GM13977 (cell line): Measurements from ENCODE around the gene SIRT3.

Experiments
- DNase-seq: peaks from one replicate; pipeline ENCODE4 v3.0.0; 2012; ENCODE audit warnings: low spot score
- in situ Hi-C: fragments of 300-500 bp; cut with MboI; formaldehyde crosslinking; loops from one replicate; pipeline ENCODE4 v1.12.0; 2022; ENCODE audit warnings: low sequenced_read_pairs, low pct_unique_long_range_greater_than_20kb, mixed read lengths, inconsistent platforms; ENCODE audit not compliant: unreplicated experiment
- TF ChIP-seq, protein P1 (sequence below): IDR thresholded peaks from 2 replicates; pipeline ENCODE4 v1.5.1; 2012; ENCODE audit warnings: mild to moderate bottlenecking, control low read depth; ENCODE audit not compliant: insufficient read depth; ENCODE audit errors: extremely low read depth, missing control alignments

Gene SIRT3

DNA sequence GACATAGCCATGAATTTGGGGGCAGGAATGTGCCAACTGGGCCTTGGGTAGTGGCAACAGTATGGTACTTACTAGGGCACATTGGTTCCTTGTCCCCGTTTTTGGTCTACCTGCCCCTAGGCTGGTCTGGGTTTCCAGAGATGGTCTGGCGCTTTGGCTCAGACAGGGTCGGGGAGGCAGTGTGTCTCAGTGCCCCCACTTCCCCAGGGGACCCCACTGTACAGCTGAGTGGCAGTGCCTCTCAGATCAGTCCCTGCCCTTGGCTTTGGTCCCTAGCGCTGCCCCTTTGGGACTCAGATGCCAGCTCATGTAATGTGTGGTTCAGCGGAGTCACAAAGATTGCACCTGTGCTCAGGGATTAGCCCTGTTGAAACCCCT, 25.4 kb downstream of the SIRT3 start:
- DNase-seq: no peak
- in situ Hi-C loops: no loop called here
- TF ChIP-seq, protein P1, sequence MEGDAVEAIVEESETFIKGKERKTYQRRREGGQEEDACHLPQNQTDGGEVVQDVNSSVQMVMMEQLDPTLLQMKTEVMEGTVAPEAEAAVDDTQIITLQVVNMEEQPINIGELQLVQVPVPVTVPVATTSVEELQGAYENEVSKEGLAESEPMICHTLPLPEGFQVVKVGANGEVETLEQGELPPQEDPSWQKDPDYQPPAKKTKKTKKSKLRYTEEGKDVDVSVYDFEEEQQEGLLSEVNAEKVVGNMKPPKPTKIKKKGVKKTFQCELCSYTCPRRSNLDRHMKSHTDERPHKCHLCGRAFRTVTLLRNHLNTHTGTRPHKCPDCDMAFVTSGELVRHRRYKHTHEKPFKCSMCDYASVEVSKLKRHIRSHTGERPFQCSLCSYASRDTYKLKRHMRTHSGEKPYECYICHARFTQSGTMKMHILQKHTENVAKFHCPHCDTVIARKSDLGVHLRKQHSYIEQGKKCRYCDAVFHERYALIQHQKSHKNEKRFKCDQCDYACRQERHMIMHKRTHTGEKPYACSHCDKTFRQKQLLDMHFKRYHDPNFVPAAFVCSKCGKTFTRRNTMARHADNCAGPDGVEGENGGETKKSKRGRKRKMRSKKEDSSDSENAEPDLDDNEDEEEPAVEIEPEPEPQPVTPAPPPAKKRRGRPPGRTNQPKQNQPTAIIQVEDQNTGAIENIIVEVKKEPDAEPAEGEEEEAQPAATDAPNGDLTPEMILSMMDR: no peak

DNA sequence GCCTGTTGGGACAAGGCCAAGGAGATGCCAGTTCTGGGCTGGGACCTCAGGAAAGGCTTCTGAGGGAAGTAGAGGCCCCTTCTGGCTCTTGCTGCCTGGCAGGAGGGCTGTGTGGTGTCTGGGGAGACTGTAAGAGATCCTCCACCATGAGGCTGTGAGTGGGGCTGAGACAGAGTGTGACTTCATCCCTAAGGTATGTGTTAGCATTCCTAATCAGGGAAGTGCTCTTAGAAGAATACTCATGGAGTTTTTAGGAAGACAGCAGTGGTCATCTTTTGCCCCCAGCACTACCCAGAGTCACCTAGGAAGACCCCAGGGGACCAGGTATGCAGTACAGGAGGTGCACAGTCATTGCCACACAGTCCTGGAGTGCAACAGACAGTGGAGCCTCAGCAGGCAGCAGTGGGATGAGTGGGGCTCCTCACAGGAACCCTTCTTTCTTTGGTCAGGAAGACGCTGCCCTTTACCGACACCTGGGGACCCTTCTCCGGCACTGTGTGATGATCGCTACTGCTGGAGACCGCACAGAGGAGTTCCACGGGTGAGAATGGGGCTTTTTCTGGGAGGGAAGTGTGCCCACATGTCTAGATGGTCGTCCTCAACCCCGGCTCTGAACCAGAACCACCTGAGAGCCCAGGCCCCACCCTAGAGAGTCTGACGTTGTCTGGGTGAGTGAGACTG, 25.9 kb downstream of the SIRT3 start:
- TF ChIP-seq, protein P1: no peak
- no peak for DNase-seq
- in situ Hi-C loops: no loop called here

DNA sequence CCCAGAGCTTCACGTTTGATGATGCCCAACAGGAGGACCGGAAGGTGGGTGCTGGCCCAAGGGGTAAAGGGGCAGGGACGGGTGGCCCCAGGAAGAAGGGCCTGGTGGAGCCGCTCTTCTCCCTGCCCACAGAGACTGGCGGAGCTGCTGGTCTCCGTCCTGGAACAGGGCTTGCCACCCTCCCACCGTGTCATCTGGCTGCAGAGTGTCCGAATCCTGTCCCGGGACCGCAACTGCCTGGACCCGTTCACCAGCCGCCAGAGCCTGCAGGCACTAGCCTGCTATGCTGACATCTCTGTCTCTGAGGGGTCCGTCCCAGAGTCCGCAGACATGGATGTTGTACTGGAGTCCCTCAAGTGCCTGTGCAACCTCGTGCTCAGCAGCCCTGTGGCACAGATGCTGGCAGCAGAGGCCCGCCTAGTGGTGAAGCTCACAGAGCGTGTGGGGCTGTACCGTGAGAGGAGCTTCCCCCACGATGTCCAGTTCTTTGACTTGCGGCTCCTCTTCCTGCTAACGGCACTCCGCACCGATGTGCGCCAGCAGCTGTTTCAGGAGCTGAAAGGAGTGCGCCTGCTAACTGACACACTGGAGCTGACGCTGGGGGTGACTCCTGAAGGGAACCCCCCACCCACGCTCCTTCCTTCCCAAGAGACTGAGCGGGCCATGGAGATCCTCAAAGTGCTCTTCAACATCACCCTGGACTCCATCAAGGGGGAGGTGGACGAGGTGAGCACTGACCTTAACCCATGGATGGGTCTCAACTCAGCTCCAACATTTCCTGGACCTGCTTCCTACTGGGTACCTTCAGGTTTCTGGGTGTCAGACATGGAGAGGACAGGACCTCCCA, 26.6 kb downstream of the SIRT3 start:
- no peak for DNase-seq
- in situ Hi-C loops: no loop called here
- TF ChIP-seq, protein P1: no peak

DNA sequence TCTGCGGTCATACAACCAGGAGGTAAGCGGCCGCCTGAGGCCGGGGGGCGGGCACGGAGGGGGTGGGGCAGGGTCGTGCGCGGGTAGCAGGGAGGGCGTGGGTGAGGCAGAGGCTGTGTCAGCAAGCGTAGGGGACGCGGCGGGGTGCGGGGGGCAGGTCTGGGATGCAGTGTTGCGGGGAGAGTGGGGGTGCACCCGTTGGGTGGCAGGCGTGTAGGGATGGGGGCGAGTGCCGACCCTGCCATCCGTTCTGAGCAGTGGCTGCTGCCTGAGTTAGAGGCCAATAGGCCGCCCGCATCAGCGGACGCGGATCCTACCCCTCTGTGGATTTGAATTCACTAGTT, 27.3 kb downstream of the SIRT3 start:
- in situ Hi-C loops: no loop called here
- TF ChIP-seq, protein P1: no peak
- peak; percentile 37 for DNase-seq

DNA sequence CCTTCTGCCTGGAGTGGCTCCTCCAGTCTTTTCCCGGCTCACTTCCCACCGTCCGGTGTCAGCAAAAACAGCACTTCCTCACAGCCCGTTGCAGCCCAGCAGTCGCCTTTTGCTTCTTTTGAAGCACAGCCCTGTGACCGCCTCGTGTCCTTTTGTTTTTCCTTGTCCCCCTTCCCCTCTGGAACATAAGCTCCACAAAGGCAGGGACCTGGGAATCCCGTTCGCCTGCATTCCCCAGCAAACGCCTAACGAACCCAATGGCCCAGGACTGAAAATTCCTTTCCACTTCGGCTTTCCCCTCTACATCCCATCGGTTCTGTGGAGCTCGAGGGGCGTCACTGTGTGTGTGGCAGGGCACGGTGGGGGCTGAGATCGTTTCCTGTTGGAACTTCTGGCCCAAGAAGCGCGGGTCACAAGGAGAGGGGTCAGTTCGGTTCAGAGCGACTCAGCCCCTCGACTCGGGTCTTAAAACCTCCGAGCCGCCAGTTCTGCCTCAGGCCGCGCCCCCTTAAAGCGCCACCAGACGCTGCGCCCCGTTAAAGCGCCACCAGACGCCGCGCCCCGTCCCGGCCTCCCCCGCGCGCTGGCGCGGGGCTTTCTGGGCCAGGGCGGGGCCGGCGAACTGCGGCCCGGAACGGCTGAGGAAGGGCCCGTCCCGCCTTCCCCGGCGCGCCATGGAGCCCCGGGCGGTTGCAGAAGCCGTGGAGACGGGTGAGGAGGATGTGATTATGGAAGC, 27.8 kb downstream of the SIRT3 start:
- TF ChIP-seq, protein P1: peak; percentile 15
- in situ Hi-C loops: no loop called here
- peak; percentile 96 for DNase-seq

DNA sequence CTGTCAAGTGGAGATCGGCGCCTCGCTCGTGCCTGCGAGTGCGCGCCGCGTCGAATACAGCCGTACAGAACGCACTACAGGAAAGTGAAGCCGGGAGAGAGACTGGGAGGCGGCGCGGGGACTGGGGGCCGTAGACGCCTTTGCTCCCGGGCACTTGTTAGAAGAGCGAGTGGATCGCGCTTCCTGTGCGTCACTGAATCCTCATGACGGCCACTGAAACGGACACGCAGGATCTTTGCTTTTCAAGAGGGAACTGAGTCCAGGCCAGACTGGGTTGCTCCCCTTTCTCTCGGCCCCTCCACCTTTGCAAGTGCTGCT, 28.3 kb downstream of the SIRT3 start:
- peak; percentile 60 for DNase-seq
- TF ChIP-seq, protein P1: no peak
- in situ Hi-C loops: no loop called here
